AG09309 (cell line): ENCODE data around the gene PCDH15.

Experiments
- DNase-seq: peaks from one replicate; pipeline ENCODE4 v3.0.0-alpha.2; 2010; ENCODE audit warnings: low read depth
- H3K4me3 ChIP-seq: 2 replicates; pipeline ENCODE4 v1.5.1; 2011; ENCODE audit warnings: mild to moderate bottlenecking, low read depth, low read length, moderate library complexity; ENCODE audit not compliant: control insufficient read depth
- CTCF ChIP-seq: IDR thresholded peaks from 2 replicates; pipeline ENCODE4 v1.5.1; 2011; ENCODE audit warnings: mild to moderate bottlenecking, low read depth, low read length, inconsistent platforms; ENCODE audit not compliant: insufficient read depth, control insufficient read depth; ENCODE audit errors: missing control alignments

The PCDH15 gene

GRCh38 chr10:54148508-54148907 lies 652.5 kb downstream of the PCDH15 start:
- TF ChIP-seq CTCF: no peak
- no peak overlapping the region for H3K4me3 ChIP-seq

GRCh38 chr10:54139819-54140428 lies 661.1 kb downstream of the PCDH15 start:
- TF ChIP-seq CTCF: no peak
- DNase-seq: no peak
- H3K4me3 ChIP-seq: no peak overlapping the region

More at GRCh38 chr10:54148508-54148907, 652.5 kb downstream of the PCDH15 start:
- no peak for DNase-seq

GRCh38 chr10:54137396-54137795 lies 663.6 kb downstream of the PCDH15 start:
- TF ChIP-seq CTCF: no peak
- no peak for DNase-seq
- no peak overlapping the region for H3K4me3 ChIP-seq

- no peak for DNase-seq
- H3K4me3 ChIP-seq: no peak overlapping the region
- no peak for TF ChIP-seq CTCF
Observed at GRCh38 chr10:54133203-54133602, 667.8 kb downstream of the PCDH15 start.

GRCh38 chr10:54131833-54132232 lies 669.2 kb downstream of the PCDH15 start:
- no peak for DNase-seq
- H3K4me3 ChIP-seq: no peak overlapping the region
- TF ChIP-seq CTCF: no peak

- no peak overlapping the region for H3K4me3 ChIP-seq
- no peak for DNase-seq
- TF ChIP-seq CTCF: no peak
Observed at GRCh38 chr10:54130394-54130793, 670.6 kb downstream of the PCDH15 start.
